GM18499 (cell line): Measurements from ENCODE around the gene LRRC31.

ENCODE experiments used
- ATAC-seq: cut with Tn5 transposase; IDR thresholded peaks from one replicate; pipeline ENCODE4 v1.9.1; 2021; ENCODE audit warnings: moderate number of reproducible peaks; ENCODE audit not compliant: insufficient read depth, unreplicated experiment

The LRRC31 gene

GRCh38 chr3:169818316-169818715, 51.4 kb downstream of the LRRC31 start:
- no peak for ATAC-seq

- no peak for ATAC-seq
These were observed 54.1 kb downstream of the LRRC31 start for GRCh38 chr3:169815590-169816150.

- ATAC-seq = peak; percentile 87
These were observed 55.8 kb downstream of the LRRC31 start for GRCh38 chr3:169813757-169814517.

- no peak for ATAC-seq
These were observed 56.5 kb downstream of the LRRC31 start for GRCh38 chr3:169813278-169813677.

- peak; percentile 39 for ATAC-seq
These were observed 57.2 kb downstream of the LRRC31 start, which contains the start of the genes LRRC34 and LRRIQ4 for GRCh38 chr3:169812332-169813235. Gene LRRC34, minus strand, starts transcription at chr3:169812904. Its CDS starts 356 bp downstream, at chr3:169812548. Gene LRRIQ4, plus strand, starts transcription at chr3:169812870. Its CDS starts 9,052 bp downstream, at chr3:169821922.

- ATAC-seq = no peak
These were observed 58.0 kb downstream of the LRRC31 start for GRCh38 chr3:169811631-169812331.

- no peak for ATAC-seq
These were observed 60.4 kb downstream of the LRRC31 start for GRCh38 chr3:169809230-169809795.

GRCh38 chr3:169804681-169805080, 65.1 kb downstream of the LRRC31 start:
- ATAC-seq = no peak

- no peak for ATAC-seq
These were observed 77.4 kb downstream of the LRRC31 start for GRCh38 chr3:169792359-169792758.

GRCh38 chr3:169790687-169791429, 78.9 kb downstream of the LRRC31 start:
- no peak for ATAC-seq

- no peak for ATAC-seq
These were observed 79.5 kb downstream of the LRRC31 start for GRCh38 chr3:169790219-169790618.
